ENCODE data around the gene DPH1. TPM values are rescaled to one million over a fixed set of nuclear protein-coding genes. Genes with fewer than 3 reads are reported as not detected.

The DPH1 gene
- polyA plus RNA-seq, 1 of the 3 experiments (the other 2 are of a cell fraction) = 36.2 TPM

GRCh38 chr17:2013994-2014317, 16.0 kb upstream of the DPH1 start:
- Histone ChIP-seq H3K4me3 (ENCODE audit: low read depth in 2 of 2, low read length in 1 of 2) (no peak overlapping the region), H2AFZ (ENCODE audit: low read depth) (no peak overlapping the region), H3K9me3 (no peaks in the 10 kb centered on the region), H3F3A (replicated peaks; ENCODE audit: insufficient read depth) (no peaks in the 10 kb centered on the region), H3K4me1 (ENCODE audit: control insufficient read depth in 1 of 2, insufficient read depth in 2 of 2, low read depth in 1 of 2, low read length in 1 of 2) (no peaks in the 10 kb centered on the region), H3K27ac (ENCODE audit: low read depth in 2 of 2, low read length in 1 of 2) (no peak overlapping the region), H3K36me3 (replicated peaks in 1 of 2; ENCODE audit: control insufficient read depth in 1 of 2, insufficient read depth in 2 of 2, low read length in 1 of 2) (no peaks in the 10 kb centered on the region), H3K27me3 (ENCODE audit: insufficient read depth) (peaks cover 14% of the 10 kb centered on the region), H3K79me2 (ENCODE audit: insufficient read depth) (no peaks in the 10 kb centered on the region), H3K9me2 (no peaks in the 10 kb centered on the region), H3K4me2 (no peak overlapping the region), H4K20me1 (ENCODE audit: insufficient read depth) (no peaks in the 10 kb centered on the region), H3K9ac (no peak overlapping the region)
- TF ChIP-seq, protein P1, sequence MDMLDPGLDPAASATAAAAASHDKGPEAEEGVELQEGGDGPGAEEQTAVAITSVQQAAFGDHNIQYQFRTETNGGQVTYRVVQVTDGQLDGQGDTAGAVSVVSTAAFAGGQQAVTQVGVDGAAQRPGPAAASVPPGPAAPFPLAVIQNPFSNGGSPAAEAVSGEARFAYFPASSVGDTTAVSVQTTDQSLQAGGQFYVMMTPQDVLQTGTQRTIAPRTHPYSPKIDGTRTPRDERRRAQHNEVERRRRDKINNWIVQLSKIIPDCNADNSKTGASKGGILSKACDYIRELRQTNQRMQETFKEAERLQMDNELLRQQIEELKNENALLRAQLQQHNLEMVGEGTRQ (IDR thresholded peaks at IDR 0.05; ENCODE audit: borderline replicate concordance, low read depth, low read length) = no peak
- TF ChIP-seq, protein P2, sequence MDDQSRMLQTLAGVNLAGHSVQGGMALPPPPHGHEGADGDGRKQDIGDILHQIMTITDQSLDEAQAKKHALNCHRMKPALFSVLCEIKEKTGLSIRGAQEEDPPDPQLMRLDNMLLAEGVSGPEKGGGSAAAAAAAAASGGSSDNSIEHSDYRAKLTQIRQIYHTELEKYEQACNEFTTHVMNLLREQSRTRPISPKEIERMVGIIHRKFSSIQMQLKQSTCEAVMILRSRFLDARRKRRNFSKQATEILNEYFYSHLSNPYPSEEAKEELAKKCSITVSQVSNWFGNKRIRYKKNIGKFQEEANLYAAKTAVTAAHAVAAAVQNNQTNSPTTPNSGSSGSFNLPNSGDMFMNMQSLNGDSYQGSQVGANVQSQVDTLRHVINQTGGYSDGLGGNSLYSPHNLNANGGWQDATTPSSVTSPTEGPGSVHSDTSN (IDR thresholded peaks at IDR 0.05) = no peak
- TF ChIP-seq NFIC (IDR thresholded peaks at IDR 0.05; ENCODE audit: borderline replicate concordance) (no peak), CHD2 (IDR thresholded peaks at IDR 0.05; ENCODE audit: low read length, partially characterized antibody) (no peak), GATA2 (CRISPR knock-in tag; IDR thresholded peaks at IDR 0.05) (no peak), YY1 (IDR thresholded peaks at IDR 0.05; ENCODE audit: low read depth) (no peak), FOXM1 (IDR thresholded peaks at IDR 0.05; ENCODE audit: low read depth) (no peak), FOSL2 (IDR thresholded peaks at IDR 0.05; ENCODE audit: borderline replicate concordance, low read depth) (no peak), RAD21 (IDR thresholded peaks at IDR 0.05; ENCODE audit: low read length) (no peak), EP300 (IDR thresholded peaks at IDR 0.05; ENCODE audit: borderline replicate concordance in 1 of 2, low read depth in 1 of 2, low read length in 1 of 2) (no peak), TCF12 (IDR thresholded peaks at IDR 0.05) (no peak)
- TF ChIP-seq, protein P3, sequence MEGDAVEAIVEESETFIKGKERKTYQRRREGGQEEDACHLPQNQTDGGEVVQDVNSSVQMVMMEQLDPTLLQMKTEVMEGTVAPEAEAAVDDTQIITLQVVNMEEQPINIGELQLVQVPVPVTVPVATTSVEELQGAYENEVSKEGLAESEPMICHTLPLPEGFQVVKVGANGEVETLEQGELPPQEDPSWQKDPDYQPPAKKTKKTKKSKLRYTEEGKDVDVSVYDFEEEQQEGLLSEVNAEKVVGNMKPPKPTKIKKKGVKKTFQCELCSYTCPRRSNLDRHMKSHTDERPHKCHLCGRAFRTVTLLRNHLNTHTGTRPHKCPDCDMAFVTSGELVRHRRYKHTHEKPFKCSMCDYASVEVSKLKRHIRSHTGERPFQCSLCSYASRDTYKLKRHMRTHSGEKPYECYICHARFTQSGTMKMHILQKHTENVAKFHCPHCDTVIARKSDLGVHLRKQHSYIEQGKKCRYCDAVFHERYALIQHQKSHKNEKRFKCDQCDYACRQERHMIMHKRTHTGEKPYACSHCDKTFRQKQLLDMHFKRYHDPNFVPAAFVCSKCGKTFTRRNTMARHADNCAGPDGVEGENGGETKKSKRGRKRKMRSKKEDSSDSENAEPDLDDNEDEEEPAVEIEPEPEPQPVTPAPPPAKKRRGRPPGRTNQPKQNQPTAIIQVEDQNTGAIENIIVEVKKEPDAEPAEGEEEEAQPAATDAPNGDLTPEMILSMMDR (IDR thresholded peaks at IDR 0.05) = no peak
- WGBS (ENCODE audit: low lambda C conversion rate) = 89% methylated on average over 1 of the region's 1 CpG
- DNase-seq = no peak
- ChIA-PET POLR2A (no interaction called here), CTCF (interaction anchor here (0.7 to 4.9 kb wide), 2 partner anchors 12 to 104 kb away, joined by 3 to 31 read pairs; partner anchors contain the start of gene RTN4RL1)

- no peaks in the 10 kb centered on the region for H3K9me3 ChIP-seq
- peaks cover 27% of the 10 kb centered on the region for H3K27me3 ChIP-seq (ENCODE audit: insufficient read depth)
- no peak overlapping the region for H3K9ac ChIP-seq
- no peaks in the 10 kb centered on the region for H3K9me2 ChIP-seq
- H3K36me3 ChIP-seq (replicated peaks in 1 of 2; ENCODE audit: control insufficient read depth in 1 of 2, insufficient read depth in 2 of 2, low read length in 1 of 2) = no peaks in the 10 kb centered on the region
- no peaks in the 10 kb centered on the region for H4K20me1 ChIP-seq (ENCODE audit: insufficient read depth)
- H3K4me1 ChIP-seq (ENCODE audit: control insufficient read depth in 1 of 2, insufficient read depth in 2 of 2, low read depth in 1 of 2, low read length in 1 of 2) = no peaks in the 10 kb centered on the region
- no peak for DNase-seq
- H3K4me3 ChIP-seq (ENCODE audit: low read depth in 2 of 2, low read length in 1 of 2) = no peak overlapping the region
- POLR2A ChIA-PET = no interaction called here
- H2AFZ ChIP-seq (ENCODE audit: low read depth) = no peak overlapping the region
- H3K27ac ChIP-seq (ENCODE audit: low read depth in 2 of 2, low read length in 1 of 2) = no peak overlapping the region
- H3K4me2 ChIP-seq = no peak overlapping the region
- 72% methylated on average over 13 of the region's 14 CpGs for WGBS (ENCODE audit: low lambda C conversion rate)
- CTCF ChIA-PET = interaction anchor here (0.6 to 4.9 kb wide), 2 partner anchors 11 to 162 kb away, joined by 3 to 31 read pairs; partner anchors contain the start of gene RTN4RL1
- no peaks in the 10 kb centered on the region for H3F3A ChIP-seq (replicated peaks; ENCODE audit: insufficient read depth)
- no peaks in the 10 kb centered on the region for H3K79me2 ChIP-seq (ENCODE audit: insufficient read depth)
- TF ChIP-seq FOXJ3 (CRISPR knock-in tag; IDR thresholded peaks at IDR 0.05) (no peak), JUND (IDR thresholded peaks at IDR 0.05) (no peak), SMC3 (IDR thresholded peaks at IDR 0.05; ENCODE audit: low read depth, low read length) (no peak), SIN3A (IDR thresholded peaks at IDR 0.05; ENCODE audit: borderline replicate concordance, low read depth, low read length) (no peak), TAF1 (IDR thresholded peaks at IDR 0.05; ENCODE audit: borderline replicate concordance, low read depth, low read length) (no peak), RCOR1 (IDR thresholded peaks at IDR 0.05; ENCODE audit: low read length) (no peak), FOSL2 (IDR thresholded peaks at IDR 0.05; ENCODE audit: borderline replicate concordance, low read depth) (no peak), FOXM1 (IDR thresholded peaks at IDR 0.05; ENCODE audit: low read depth) (no peak), TCF12 (IDR thresholded peaks at IDR 0.05) (no peak), MXI1 (IDR thresholded peaks at IDR 0.05; ENCODE audit: low read depth, low read length) (no peak), CHD2 (IDR thresholded peaks at IDR 0.05; ENCODE audit: low read length, partially characterized antibody) (no peak)
- TF ChIP-seq, protein P4, sequence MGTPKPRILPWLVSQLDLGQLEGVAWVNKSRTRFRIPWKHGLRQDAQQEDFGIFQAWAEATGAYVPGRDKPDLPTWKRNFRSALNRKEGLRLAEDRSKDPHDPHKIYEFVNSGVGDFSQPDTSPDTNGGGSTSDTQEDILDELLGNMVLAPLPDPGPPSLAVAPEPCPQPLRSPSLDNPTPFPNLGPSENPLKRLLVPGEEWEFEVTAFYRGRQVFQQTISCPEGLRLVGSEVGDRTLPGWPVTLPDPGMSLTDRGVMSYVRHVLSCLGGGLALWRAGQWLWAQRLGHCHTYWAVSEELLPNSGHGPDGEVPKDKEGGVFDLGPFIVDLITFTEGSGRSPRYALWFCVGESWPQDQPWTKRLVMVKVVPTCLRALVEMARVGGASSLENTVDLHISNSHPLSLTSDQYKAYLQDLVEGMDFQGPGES (IDR thresholded peaks at IDR 0.05; ENCODE audit: low read depth, low read length) = no peak
- TF ChIP-seq, protein P5, sequence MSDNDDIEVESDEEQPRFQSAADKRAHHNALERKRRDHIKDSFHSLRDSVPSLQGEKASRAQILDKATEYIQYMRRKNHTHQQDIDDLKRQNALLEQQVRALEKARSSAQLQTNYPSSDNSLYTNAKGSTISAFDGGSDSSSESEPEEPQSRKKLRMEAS (IDR thresholded peaks at IDR 0.05; ENCODE audit: low read depth) = no peak
Measured at GRCh38 chr17:2015314-2015713, 14.6 kb upstream of the DPH1 start.

Data from SK-N-SH (cell line).